H9 (cell line): ENCODE measurements around the gene STARD3. TPM values are rescaled to one million over a fixed set of nuclear protein-coding genes. Genes with fewer than 3 reads are reported as not detected.
A peak's percentile ranks its signal among the peaks of the same experiment; 100 is the strongest.

Source experiments
- DNase-seq: peaks from one replicate; pipeline ENCODE4 v3.0.0-alpha.2; 2017
- H2AFZ ChIP-seq: one replicate; pipeline ENCODE4 v1.6.1; 2013; ENCODE audit warnings: mild to moderate bottlenecking, low read length, control low read depth, moderate library complexity
- H2AK5ac ChIP-seq: 2 replicates; pipeline ENCODE4 v1.6.1; 2013; ENCODE audit warnings: low read length, control low read depth, mixed read lengths; ENCODE audit not compliant: insufficient read length
- H2BK120ac ChIP-seq: one replicate; pipeline ENCODE4 v1.6.1; 2013; ENCODE audit warnings: low read depth, mild to moderate bottlenecking, low read length, control low read depth, inconsistent platforms; ENCODE audit not compliant: poor library complexity, severe bottlenecking
- H2BK12ac ChIP-seq: 2 replicates; pipeline ENCODE4 v1.6.1; 2013; ENCODE audit warnings: low read length, control low read depth, mixed read lengths, low read depth; ENCODE audit not compliant: insufficient read length
- H2BK15ac ChIP-seq: 2 replicates; pipeline ENCODE4 v1.6.1; 2013; ENCODE audit warnings: low read depth, low read length, control low read depth
- H2BK20ac ChIP-seq: one replicate; pipeline ENCODE4 v1.6.1; 2013; ENCODE audit warnings: low read depth, mild to moderate bottlenecking, low read length, control low read depth, inconsistent platforms; ENCODE audit not compliant: poor library complexity, severe bottlenecking
- H2BK5ac ChIP-seq: 2 replicates; pipeline ENCODE4 v1.6.1; 2013; ENCODE audit warnings: low read length, control low read depth, mixed read lengths; ENCODE audit not compliant: insufficient read length
- H3K14ac ChIP-seq: 2 replicates; pipeline ENCODE4 v1.6.1; 2013; ENCODE audit warnings: low read length, control low read depth; ENCODE audit not compliant: insufficient read depth
- H3K18ac ChIP-seq: 2 replicates; pipeline ENCODE4 v1.6.1; 2013; ENCODE audit warnings: low read depth, mild to moderate bottlenecking, mixed read lengths, low read length, control low read depth; ENCODE audit not compliant: insufficient read length
- H3K23ac ChIP-seq: 2 replicates; pipeline ENCODE4 v1.6.1; 2013; ENCODE audit warnings: low read length, control low read depth, mixed read lengths, low read depth; ENCODE audit not compliant: insufficient read length
- H3K23me2 ChIP-seq: 2 replicates; pipeline ENCODE4 v1.6.1; 2013; ENCODE audit warnings: low read depth, mild to moderate bottlenecking, mixed read lengths, low read length, control low read depth; ENCODE audit not compliant: insufficient read length, poor library complexity, severe bottlenecking
- H3K27ac ChIP-seq: 2 replicates; pipeline ENCODE4 v1.5.1; 2013; ENCODE audit warnings: low read length, control low read depth, mixed read lengths, low read depth; ENCODE audit not compliant: insufficient read length
- H3K27me3 ChIP-seq: 2 replicates; pipeline ENCODE4 v1.6.1; 2013; ENCODE audit warnings: low read length, control low read depth, inconsistent platforms; ENCODE audit not compliant: insufficient read depth
- H3K4ac ChIP-seq: 2 replicates; pipeline ENCODE4 v1.6.1; 2013; ENCODE audit warnings: low read depth, mild to moderate bottlenecking, control low read depth, inconsistent platforms, low read length, moderate library complexity
- H3K4me1 ChIP-seq: 2 replicates; pipeline ENCODE4 v1.6.1; 2013; ENCODE audit warnings: low read length, control low read depth, inconsistent platforms; ENCODE audit not compliant: insufficient read depth
- H3K4me2 ChIP-seq: 2 replicates; pipeline ENCODE4 v1.6.1; 2013; ENCODE audit warnings: low read length, control low read depth, mixed read lengths; ENCODE audit not compliant: insufficient read length, insufficient read depth
- H3K56ac ChIP-seq: 2 replicates; pipeline ENCODE4 v1.6.1; 2013; ENCODE audit warnings: low read depth, mild to moderate bottlenecking, mixed read lengths, low read length, control low read depth; ENCODE audit not compliant: insufficient read length
- H3K79me1 ChIP-seq: 2 replicates; pipeline ENCODE4 v1.6.1; 2013; ENCODE audit warnings: low read depth, mild to moderate bottlenecking, moderate library complexity, low read length, control low read depth, inconsistent platforms; ENCODE audit not compliant: insufficient read depth, poor library complexity, severe bottlenecking
- H3K79me2 ChIP-seq: 2 replicates; pipeline ENCODE4 v1.6.1; 2013; ENCODE audit warnings: low read length, control low read depth, inconsistent platforms; ENCODE audit not compliant: insufficient read depth
- H3K9ac ChIP-seq: 2 replicates; pipeline ENCODE4 v1.6.1; 2013; ENCODE audit warnings: low read length, control low read depth, mixed read lengths; ENCODE audit not compliant: insufficient read length; ENCODE audit errors: extremely low read depth
- H3K9me3 ChIP-seq: one replicate; pipeline ENCODE4 v1.6.1; 2013; ENCODE audit warnings: low read depth, low read length, inconsistent platforms; ENCODE audit not compliant: control insufficient read depth
- H3T11ph ChIP-seq: one replicate; pipeline ENCODE4 v1.6.1; 2013; ENCODE audit warnings: mild to moderate bottlenecking, low read length, control low read depth, inconsistent platforms
- H4K20me1 ChIP-seq: one replicate; pipeline ENCODE4 v1.6.1; 2013; ENCODE audit not compliant: control insufficient read depth, insufficient read length, insufficient read depth
- H4K5ac ChIP-seq: 2 replicates; pipeline ENCODE4 v1.6.1; 2013; ENCODE audit warnings: low read depth, mild to moderate bottlenecking, mixed read lengths, low read length, control low read depth; ENCODE audit not compliant: insufficient read length
- H4K8ac ChIP-seq: replicated peaks from 2 replicates; pipeline ENCODE4 v1.6.1; 2013; ENCODE audit warnings: low read length, control low read depth, mixed read lengths, low read depth; ENCODE audit not compliant: insufficient read length
- H4K91ac ChIP-seq: 2 replicates; pipeline ENCODE4 v1.6.1; 2013; ENCODE audit warnings: low read depth, mild to moderate bottlenecking, moderate library complexity, mixed read lengths, low read length, control low read depth; ENCODE audit not compliant: insufficient read length
- H3K27ac Mint-ChIP-seq, 3 experiments: 2 replicates in 2 of 3; 3 replicates in 1 of 3; pipeline ENCODE4 v1.8.0; 2020 to 2021; ENCODE audit warnings: mixed read lengths in 3 of 3, mild to moderate bottlenecking in 1 of 3, moderate library complexity in 1 of 3
- H3K27me3 Mint-ChIP-seq: 2 replicates; pipeline ENCODE4 v1.8.0; 2021; ENCODE audit warnings: low read depth, mild to moderate bottlenecking, moderate library complexity, mixed read lengths
- H3K36me3 Mint-ChIP-seq, 3 experiments: 2 replicates in 2 of 3; 3 replicates in 1 of 3; pipeline ENCODE4 v1.8.0; 2020 to 2021; ENCODE audit warnings: low read depth in 3 of 3, mixed read lengths in 3 of 3; ENCODE audit not compliant: insufficient read depth in 1 of 3
- H3K4me1 Mint-ChIP-seq, 2 experiments: 2 replicates each; pipeline ENCODE4 v1.8.0; 2020; ENCODE audit warnings: mixed read lengths in 2 of 2
- H3K4me3 Mint-ChIP-seq, 2 experiments: 2 replicates in 1 of 2; 3 replicates in 1 of 2; pipeline ENCODE4 v1.8.0; 2020 to 2021; ENCODE audit warnings: mild to moderate bottlenecking in 2 of 2, mixed read lengths in 2 of 2, moderate library complexity in 1 of 2
- H3K9me3 Mint-ChIP-seq, 2 experiments: 2 replicates in 1 of 2; 3 replicates in 1 of 2; pipeline ENCODE4 v1.8.0; 2020; ENCODE audit warnings: mild to moderate bottlenecking in 2 of 2, mixed read lengths in 2 of 2, moderate library complexity in 1 of 2
- CTCF ChIP-seq: fragments of 200-600 bp; sonication (generic); conservative IDR thresholded peaks from 3 replicates; pipeline ENCODE4 v1.8.0; 2021; ENCODE audit warnings: antibody characterized with exemption, mild to moderate bottlenecking
- WGBS: extraction: QIAGEN DNeasy Blood & Tissue Kit; methylation state at CpG from one replicate; pipeline ENCODE4 v1.1.7; 2013; ENCODE audit warnings: missing lambda C conversion rate, low lambda C conversion rate, mixed read lengths; ENCODE audit not compliant: insufficient read length; ENCODE audit errors: extremely low coverage; 5-methylcytosine and 5-hydroxymethylcytosine counted together
- total RNA-seq: library from RNA; stranded (reverse); gene quantifications from 2 replicates; pipeline ENCODE4 v1.2.1, GENCODE V29; 2021

The STARD3 gene
- total RNA-seq, 1 experiment from 2014 or later: 51.3 TPM

- H4K5ac ChIP-seq: no peak overlapping the region
- H3K27ac Mint-ChIP-seq: no peak overlapping the region
- no peak overlapping the region for H3K27ac ChIP-seq
- no peaks in the 10 kb centered on the region for H4K20me1 ChIP-seq
- H3K4me1 Mint-ChIP-seq: peaks cover 31 to 68% of the 10 kb centered on the region in 2 experiments
- no peaks in the 10 kb centered on the region for H3K79me1 ChIP-seq
- H3K56ac ChIP-seq: no peak overlapping the region
- no peaks in the 10 kb centered on the region; the same call in 1 of the 2 replicates for H3K4me1 ChIP-seq
- DNase-seq: no peak
- no peak overlapping the region for H2BK20ac ChIP-seq
- no peaks in the 10 kb centered on the region for H3K9me3 ChIP-seq
- no peak overlapping the region for H2BK15ac ChIP-seq
- H2AFZ ChIP-seq: no peak overlapping the region
- H3K4me2 ChIP-seq: no peak overlapping the region
- peaks cover 98% of the 10 kb centered on the region for H3K27me3 Mint-ChIP-seq
- H3K4me3 Mint-ChIP-seq: peak overlapping the region in 1 of 2 experiments; percentile 76; a peak in 2 of 5 replicates
- H4K91ac ChIP-seq: no peak overlapping the region
- TF ChIP-seq CTCF: no peak
- no peak overlapping the region for H3T11ph ChIP-seq
- no peak overlapping the region for H3K4ac ChIP-seq
- no peak overlapping the region for H2AK5ac ChIP-seq
- H2BK12ac ChIP-seq: no peak overlapping the region
- H3K23me2 ChIP-seq: peaks cover 20% of the 10 kb centered on the region
- H3K9ac ChIP-seq: no peak overlapping the region
- no CpG with 5 or more reads among the region's 4 CpGs for WGBS
- H3K18ac ChIP-seq: no peak overlapping the region
- H3K23ac ChIP-seq: no peak overlapping the region
- H3K36me3 Mint-ChIP-seq: no peaks in the 10 kb centered on the region; a peak in 1 of 7 replicates
- H3K14ac ChIP-seq: no peak overlapping the region
- no peak overlapping the region for H4K8ac ChIP-seq
- H2BK120ac ChIP-seq: no peak overlapping the region
- H3K27me3 ChIP-seq: peaks cover 93% of the 10 kb centered on the region
- H3K79me2 ChIP-seq: no peaks in the 10 kb centered on the region
- H3K9me3 Mint-ChIP-seq: peaks cover under 1 to 4% of the 10 kb centered on the region in 2 experiments; a peak in 2 of 5 replicates
- no peak overlapping the region for H2BK5ac ChIP-seq
Observed at GRCh38 chr17:39602533-39603303, 34.2 kb upstream of the STARD3 start.
